HG03520 (cell line): ENCODE measurements around the gene CIRBP.
A peak's percentile ranks its signal among the peaks of the same experiment; 100 is the strongest.

Experiments
- ATAC-seq: cut with Tn5 transposase; IDR thresholded peaks from one replicate; pipeline ENCODE4 v1.9.1; 2021; ENCODE audit warnings: mild to moderate bottlenecking, moderate library complexity; ENCODE audit not compliant: unreplicated experiment

CIRBP gene

DNA sequence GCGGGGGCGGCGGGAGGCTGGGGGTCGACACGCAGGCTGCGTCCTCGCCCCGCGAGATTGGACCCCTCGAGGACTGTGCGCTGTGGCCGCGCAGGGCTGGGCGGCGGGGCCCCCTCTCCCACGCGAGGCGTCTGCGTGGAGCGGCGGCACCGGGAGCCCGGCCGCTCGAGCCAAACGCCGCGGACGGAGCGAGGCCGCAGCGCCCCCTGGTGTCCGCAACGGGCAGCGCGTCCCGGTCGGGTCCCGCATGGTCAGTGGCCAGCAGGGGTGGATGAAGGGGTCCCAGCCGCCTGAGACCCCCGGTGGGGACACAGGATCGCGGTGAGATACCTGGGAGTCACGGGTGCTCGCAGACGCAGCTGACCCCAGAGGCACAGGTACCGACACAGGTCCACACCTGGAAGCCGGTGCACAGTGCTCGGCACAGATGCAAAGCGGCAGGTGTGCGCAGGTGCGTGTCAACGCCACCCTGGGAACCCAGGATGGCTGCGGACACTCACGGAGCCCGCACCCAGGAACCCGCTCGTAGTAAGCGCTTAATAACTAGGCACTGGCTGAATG is 2.1 kb upstream of the CIRBP start:
- no peak for ATAC-seq

DNA sequence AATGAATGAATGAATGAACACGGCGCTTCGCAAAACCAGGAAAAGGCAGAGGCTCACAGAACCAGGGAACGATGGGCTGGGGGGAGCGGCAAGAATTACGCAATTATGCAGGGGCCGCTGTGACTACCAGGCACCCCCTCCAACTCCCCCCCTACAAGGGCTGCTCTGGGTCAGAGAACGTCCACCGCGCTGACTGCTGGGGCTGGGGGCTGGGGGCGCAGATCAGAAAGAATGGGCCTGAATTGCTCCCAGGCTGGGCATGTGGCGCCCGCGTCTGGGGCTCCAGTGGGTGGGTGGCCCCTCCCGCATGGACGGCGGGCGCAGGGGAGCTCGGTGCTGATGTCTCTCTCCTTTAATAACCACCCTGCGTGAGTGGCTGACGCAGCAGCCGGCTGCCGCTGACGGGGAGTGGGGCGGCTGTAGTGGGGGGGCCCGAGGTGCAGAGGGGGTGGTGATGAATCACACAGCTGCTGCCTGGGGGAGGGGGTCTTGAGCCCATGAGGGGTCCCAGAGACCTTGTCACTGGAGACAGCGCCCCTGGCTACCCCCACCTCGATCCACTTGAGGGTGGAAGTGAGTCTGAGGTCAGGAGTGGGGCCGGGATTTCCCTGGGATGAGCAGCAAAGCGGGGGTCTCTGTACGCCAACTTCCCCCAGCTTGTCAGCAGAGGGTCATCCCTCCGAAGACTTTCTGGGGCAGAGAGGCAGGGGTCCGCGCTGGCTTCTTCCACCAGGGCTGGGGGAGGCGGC is 1.5 kb upstream of the CIRBP start:
- ATAC-seq = no peak

DNA sequence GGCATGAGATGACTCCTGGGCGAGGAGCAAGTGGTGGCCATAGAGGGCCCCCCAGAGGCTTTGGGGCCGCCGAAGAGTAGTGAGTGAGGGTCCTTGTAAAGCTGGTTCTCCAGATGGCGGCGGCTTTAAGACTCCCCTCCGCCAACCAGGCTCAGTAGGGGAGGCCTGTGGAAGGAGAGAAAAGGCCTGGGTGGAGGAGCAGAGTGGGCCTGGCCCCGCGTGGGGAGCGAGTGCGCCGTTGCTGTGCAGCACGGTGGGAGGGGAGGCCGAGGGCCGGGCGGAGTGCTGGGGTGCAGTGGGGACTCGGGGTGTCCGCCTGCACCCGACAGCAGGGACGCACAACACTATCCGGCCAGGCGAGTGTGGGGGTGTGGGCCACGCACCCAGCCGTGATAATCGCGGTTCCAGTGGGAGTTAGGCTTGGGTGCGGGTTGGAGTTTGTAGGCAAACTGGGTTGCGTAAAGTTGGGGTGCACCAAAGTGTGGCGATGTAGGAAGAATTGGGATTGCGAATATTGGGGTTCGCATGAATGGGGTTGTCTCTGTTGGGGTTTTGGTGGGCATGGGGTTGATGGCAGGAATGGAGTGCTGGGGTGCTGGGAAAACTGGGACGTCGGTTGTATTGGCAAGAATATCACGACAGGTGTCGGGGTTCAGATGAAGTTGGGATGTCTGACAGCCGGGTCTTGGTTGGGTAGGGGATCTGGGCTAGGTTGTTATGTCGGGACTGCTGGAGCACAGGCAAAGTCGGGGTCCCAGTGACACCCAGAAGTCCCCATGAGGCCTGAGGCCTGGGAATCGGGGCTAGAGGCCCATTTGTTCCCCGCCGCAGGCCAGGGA is 687 bp upstream of the CIRBP start:
- ATAC-seq = no peak

DNA sequence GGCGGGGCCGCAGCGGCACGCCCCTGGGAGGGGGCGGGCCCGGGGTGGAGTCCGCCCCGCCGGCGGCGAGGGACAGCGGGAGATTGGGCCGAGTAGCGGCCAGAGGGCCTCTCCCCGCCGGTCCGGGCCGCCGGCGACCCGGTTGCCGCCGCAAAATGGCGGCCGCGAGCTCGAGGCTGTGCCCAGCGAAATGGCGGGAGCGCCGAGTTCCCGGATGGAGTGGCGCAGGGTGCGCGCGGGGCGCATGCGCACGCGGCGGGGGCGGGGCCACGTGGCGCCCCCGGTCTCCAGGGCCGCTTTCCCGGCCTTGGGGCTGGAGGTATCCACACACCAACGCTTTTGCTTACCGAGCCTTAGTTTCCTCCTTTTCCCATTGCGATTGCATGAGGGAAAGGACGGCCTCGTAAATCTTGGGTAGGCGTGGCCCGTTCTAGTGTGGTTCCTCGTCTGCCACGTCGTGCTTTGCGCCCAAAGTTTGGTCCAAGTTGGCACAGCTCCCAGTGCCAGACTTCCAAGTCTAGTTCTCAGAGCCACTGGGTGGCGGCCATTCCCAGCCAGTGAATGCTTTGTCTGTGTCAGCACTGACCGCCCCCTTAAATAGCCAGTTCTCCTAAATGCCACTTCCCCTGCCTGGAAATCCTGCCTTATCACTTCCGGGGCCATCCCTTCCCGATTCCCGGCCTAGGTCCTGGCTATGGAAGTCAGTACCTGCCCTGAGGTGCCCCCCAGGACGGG is 513 bp downstream of the CIRBP start:
- ATAC-seq = peak; percentile 19

DNA sequence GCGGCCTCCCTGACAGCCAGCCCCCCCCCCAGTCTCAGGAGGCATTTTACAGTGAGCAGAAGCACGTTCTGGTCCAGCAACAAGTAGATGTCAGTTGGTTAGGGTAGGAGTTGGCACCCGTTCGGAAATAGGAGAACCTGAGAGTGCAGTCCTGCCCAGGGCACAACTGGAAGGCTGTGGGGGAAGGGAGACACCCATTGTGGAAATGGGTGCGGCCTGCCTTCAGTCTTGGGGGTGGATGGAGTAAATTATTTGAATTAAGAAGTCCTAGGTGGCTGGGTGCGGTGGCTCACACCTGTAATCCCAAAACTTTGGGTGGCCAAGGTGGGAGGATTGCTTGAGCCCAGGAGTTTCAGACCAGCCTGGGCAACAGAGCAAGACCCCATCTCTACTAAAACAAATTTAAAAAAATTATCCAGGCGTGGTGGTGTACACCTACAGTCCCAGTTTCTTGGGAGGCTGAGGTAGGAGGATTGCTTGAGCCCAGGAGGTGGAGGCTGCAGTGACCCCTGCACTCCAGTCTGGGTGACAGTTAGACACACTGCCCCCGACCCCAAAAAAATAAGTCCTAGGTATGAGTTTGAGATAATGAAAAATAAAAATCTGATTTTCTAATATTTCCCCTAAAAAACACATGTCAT is 1.2 kb downstream of the CIRBP start:
- no peak for ATAC-seq

DNA sequence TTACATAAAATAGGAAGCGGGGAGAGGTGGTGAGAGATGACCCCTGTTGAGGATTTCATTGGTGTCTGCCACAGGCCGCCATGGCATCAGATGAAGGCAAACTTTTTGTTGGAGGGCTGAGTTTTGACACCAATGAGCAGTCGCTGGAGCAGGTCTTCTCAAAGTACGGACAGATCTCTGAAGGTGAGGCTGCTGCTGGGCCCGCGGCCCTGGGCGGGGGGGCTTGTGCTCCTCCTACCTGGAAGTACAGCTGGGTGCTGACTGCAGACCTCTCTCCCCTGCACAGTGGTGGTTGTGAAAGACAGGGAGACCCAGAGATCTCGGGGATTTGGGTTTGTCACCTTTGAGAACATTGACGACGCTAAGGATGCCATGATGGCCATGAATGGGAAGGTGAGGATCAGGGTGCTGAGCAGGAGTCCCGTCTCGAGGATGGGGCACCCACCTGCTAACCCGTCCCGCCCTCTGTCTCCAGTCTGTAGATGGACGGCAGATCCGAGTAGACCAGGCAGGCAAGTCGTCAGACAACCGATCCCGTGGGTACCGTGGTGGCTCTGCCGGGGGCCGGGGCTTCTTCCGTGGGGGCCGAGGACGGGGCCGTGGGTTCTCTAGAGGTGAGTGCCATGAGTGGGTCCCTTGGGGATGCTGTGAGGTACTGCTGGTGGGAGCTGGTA is 1.9 kb downstream of the CIRBP start:
- no peak for ATAC-seq

DNA sequence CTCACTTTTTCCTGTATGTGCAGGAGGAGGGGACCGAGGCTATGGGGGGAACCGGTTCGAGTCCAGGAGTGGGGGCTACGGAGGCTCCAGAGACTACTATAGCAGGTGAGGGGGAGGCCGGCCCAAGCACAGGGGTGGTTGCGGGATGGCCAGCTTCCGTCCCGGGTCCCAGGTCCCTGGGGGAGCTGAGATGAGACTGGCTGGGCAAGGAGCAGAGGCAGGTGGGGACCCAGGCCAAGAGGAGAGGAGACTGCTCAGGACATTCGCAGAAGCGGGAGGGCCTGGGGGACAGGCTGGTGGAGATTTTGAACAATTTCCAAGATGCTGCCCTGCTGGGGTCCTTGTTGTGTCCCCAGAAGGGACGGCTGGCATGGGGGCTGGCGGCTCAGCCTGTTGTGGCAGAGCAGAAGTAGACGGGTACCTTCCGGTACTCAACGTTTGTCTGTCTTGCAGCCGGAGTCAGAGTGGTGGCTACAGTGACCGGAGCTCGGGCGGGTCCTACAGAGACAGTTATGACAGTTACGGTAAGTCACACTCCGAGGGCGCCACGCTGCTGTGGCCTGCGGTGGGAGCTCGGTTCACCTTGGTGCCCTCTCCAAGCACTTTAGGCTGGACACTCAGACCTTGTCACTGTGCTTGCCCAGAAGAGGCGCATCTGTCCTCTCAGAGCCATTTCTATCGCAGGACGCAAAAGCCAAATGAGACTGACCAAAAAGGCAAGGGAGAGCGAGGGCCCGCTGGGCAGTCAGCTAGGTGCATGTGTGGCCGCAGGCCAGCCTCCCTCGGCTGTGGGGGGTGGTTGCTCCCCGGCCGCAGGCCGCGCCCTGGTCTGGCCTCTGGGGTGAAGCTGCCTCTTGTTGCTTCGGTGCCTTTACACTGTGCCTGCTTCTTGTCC is 2.6 kb downstream of the CIRBP start:
- ATAC-seq = no peak

DNA sequence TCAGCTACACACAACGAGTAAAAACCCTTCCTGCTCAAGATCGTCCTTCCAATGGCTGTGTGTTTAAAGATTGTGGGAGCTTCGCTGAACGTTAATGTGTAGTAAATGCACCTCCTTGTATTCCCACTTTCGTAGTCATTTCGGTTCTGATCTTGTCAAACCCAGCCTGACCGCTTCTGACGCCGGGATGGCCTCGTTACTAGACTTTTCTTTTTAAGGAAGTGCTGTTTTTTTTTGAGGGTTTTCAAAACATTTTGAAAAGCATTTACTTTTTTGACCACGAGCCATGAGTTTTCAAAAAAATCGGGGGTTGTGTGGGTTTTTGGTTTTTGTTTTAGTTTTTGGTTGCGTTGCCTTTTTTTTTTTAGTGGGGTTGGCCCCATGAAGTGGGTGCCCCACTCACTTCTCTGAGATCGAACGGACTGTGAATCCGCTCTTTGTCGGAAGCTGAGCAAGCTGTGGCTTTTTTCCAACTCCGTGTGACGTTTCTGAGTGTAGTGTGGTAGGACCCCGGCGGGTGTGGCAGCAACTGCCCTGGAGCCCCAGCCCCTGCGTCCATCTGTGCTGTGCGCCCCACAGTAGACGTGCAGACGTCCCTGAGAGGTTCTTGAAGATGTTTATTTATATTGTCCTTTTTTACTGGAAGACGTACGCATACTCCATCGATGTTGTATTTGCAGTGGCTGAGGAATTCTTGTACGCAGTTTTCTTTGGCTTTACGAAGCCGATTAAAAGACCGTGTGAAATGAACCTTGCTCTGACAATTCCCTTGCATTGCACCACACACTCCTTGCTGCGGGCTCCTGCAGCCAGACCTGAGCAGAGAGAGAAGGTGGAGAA is 3.5 kb downstream of the CIRBP start:
- no peak for ATAC-seq

DNA sequence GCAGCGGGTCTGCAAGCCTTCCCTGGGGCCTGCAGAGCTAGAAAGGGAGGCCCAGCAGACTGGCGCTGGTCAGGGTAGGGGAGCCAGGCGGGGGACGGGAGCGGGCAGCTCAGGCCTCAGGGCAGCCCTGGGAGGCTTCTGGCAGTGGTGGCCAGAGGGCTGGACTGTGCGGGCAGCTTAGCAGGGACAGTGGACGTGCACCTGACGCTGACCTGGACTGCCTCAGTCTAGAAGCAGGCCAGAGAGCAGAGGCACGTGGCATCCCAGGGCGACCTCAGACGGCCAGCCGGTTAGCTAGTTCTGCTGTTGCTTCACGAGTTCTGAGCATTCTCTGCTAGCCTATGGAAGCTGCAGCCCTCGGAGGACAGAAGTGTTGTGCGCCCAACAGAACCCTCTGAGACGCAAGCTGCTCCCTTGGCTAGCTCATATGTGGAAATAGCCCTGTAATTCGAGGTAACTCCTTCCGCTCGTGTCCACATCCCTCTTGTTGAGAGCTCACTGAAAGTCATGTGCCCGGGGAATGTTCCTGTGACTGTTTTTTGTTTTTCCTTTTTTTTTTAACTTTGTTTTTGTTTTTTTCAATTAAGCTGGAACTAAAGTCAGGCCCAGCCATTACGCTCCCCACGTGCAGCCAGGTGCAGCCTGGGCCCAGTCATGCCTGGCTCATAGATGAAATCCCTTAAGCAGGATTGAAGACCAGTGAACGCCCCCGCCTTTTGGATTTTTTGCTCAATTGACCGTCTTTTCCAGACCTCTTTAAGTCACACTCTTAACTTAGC is 4.3 kb downstream of the CIRBP start:
- no peak for ATAC-seq

DNA sequence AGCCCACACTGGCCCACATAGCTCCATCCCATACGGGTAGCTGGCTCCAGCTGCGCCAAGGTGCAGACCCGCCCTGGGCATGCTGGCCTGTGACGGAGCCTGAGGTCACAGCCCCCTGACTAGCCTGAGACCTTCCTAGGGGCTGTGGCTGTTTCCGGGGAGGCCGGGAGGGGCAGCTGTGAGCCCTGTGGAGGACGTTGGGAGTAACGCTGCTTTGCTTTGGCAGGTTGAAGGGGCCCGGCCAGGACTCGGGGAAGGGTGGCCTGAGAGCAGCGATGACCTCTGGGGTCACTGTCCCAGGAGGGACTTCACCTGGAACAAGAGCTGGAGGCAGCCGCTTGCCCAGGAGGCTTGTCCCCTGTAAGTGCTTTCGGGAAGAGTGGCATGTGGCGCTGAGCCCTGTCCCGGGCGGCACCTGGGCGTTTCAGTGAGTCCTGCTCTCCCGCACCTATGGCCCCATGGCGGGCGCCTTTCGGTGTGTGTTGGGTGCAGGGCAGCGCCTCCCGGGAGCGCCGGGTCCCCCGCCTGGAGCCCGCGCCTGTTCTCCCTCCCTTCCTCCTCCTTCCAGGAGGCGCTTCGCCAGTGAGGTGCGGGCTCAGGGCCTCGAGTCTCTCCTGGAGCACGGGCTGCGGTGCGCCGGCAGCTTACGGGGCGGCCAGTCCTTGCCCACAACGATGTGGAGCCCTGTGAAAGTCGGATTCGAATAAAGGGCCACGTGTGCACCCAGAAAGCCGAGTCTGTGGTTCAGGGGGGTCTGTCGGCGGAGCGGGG is 5.1 kb downstream of the CIRBP start:
- no peak for ATAC-seq

DNA sequence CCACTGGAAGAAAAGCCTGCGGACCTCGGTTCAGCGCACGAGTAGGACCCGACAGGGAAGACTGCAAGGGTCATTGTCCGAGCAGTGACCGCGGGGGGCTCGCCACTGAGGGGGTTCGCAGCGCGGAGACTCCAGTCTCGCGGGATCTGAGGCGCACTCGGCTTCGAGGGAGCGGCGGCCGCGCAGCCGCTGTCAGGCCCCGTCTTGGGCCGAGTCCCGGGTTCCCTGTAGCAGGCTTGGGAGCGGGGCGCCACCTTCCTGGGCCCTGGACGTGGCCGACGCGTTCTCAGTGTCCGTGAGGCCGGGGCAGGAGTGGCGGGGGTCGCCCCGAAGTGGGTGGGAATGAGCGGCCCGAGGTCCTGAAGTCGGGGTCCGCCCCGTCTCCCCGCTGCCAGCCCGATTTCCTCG is 5.7 kb downstream of the CIRBP start:
- no peak for ATAC-seq

DNA sequence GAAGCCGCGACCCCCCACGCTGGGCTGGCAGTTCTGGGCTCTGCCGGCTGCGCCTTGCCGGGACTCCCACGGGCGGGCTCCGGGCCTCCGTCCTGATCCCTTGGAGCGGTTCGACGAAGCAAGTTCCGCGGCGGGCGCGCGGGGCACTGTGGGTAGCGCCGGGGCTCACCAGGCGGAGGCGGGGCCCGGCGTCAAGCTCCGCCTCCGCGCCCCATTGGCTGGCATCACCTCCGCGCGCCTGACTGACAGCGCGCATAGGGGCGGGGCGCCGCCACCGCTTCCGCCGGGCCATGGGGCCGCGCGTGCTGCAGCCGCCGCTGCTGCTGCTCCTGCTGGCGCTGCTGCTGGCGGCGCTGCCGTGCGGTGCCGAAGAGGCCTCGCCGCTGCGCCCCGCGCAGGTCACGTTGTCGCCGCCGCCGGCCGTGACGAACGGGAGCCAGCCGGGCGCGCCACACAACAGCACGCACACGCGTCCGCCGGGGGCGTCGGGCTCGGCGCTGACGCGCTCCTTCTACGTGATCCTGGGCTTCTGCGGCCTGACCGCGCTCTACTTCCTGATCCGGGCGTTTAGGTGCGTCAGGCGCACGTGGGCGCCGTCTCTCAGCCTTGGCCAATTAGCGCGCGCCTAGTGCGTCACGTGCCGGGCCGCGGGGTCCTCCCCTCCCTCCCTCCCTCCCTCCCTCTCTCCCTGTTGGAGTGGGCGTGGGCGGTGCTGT is 6.3 kb downstream of the CIRBP start, which contains the start of gene FAM174C:
TSS of gene FAM174C (plus strand) at position 271 of the 716 bp plus-strand sequence. CDS start at position 291, 20 bp downstream.
- peak; percentile 66 for ATAC-seq

DNA sequence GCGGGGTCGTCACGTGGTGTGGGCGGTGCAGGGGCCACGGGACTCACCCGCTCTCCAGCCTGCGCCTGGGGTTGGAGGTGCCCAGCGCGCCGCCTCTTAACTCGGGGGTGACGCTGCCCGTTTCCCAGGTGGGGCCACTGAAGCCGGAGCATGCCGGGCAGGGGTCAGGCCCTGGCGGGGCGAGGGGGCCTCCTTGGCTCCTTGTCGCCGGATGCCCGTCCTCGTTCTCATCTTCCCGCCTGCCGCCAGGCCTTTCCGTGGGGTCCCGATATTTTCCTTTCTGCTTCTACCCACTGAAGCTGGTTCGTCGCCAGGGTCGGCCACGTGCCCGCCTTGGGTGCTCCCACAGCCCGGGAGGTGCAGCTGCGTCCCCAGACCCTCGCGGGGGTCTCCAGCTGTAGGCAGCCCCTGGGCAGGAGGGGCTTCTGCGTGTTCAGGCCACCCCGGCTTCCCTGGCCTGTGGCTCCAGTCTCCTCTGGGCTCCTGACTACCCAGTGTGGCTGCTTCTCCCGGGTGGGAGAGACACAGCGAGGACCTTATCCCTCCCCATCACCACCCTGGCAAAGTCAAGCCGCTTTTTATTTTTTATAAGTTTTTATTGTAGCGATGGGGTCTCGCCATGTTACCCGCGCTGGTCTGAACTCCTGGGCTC is 7.0 kb downstream of the CIRBP start:
- ATAC-seq = no peak

DNA sequence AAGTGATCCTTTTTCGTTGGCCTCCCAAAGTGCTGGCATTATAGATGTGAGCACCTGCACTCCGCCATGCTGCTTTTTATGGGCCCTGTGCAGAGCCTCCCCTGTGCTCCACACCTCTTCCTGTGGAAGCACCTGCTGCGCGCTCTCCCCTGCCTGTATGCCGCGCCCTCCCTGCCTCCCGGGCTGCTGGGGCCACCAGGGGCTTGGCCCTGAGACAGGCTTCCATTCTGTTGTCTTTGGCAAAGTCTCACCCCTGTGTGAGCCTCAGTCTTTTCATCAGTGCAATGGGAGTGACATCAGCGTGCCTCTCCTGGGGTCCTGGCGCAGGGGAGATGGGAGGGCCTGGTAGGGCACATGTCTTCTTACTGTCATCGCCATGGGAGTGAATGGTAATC is 7.5 kb downstream of the CIRBP start:
- ATAC-seq = no peak

DNA sequence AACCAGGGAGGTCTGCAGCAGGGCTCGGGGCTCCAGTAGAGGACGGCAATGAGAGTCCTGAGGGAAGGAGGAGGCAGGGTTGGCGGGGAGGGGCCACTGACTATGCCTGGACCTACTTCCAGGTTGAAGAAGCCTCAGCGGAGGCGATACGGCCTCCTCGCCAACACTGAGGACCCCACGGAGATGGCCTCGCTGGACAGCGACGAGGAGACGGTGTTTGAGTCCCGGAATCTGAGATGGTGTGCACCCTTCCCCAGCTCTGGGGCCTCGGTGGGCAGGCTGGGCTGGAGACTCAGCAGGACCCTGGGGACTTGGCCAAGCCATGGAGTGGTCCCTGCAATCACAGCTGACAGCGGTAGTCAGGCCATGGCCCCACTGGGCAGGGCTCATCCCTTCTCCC is 7.9 kb downstream of the CIRBP start:
- no peak for ATAC-seq

DNA sequence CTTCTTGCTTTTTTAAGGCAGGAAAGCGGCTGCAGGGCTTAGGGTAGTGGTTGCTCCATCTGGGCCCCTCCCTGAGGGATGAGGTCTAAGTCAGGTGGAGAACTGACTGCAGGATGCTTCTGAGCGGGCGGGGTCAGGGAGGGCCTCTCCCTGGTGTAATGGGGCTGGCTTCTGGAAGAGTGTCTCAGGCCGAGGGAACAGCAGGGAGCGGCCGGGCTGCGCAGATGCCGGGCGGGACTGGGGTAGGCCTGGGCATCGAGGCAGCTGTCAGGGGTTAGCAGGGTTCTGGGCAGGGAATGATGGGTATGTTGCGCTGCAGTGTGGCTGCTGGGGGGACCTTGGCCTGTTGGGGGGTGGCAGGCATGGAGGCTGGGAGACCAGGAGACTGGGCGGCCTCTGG is 8.9 kb downstream of the CIRBP start:
- ATAC-seq = no peak
